ENCODE measurements around the gene VGLL1. TPM values are rescaled to one million over a fixed set of nuclear protein-coding genes. Genes with fewer than 3 reads are reported as not detected.

The VGLL1 gene, protein sequence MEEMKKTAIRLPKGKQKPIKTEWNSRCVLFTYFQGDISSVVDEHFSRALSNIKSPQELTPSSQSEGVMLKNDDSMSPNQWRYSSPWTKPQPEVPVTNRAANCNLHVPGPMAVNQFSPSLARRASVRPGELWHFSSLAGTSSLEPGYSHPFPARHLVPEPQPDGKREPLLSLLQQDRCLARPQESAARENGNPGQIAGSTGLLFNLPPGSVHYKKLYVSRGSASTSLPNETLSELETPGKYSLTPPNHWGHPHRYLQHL
- total RNA-seq = 0.30 and 2.3 TPM in 2 replicates

GRCh38 chrX:136531951-136532350 lies at the start of gene VGLL1:
Gene VGLL1, plus strand, starts transcription at chrX:136532215. Its CDS starts 3,806 bp downstream, at chrX:136536021.

DNA sequence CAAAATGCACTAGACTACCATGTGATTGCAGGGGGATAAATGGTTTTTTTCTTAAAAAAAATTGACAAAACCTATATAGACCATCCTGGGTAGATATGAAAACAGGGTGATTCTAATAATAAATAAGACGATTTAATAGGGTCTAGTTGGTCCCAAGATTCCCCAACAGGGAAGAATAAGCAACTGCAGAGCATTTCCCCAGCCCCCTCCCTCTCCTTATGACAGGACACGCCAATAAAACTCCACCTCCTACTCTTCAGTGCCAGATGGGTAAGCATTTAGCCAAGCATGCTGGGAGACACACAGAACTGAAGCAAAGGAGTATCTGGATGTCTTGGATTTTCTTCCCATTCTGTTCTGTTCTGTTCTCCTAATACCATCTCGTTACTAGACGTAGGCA lies 44.4 kb upstream of the VGLL1 start, which contains the start of gene BRS3:
TSS of gene BRS3 (plus strand) at position 301 of the 400 bp plus-strand sequence. CDS start 168 bp downstream, outside the sequence.

GRCh38 chrX:136497556-136498052 lies 34.4 kb upstream of the VGLL1 start, which contains the start of gene HTATSF1:
Gene HTATSF1, plus strand, starts transcription at chrX:136497592. Its CDS starts 93 bp downstream, at chrX:136497685.

Other genes with a start within 250 kb of the VGLL1 start
- not detected in 2 replicates for gene ADGRG4, start 231.3 kb upstream of the VGLL1 start, total RNA-seq
- not detected in 2 replicates for gene BRS3, start 44.3 kb upstream of the VGLL1 start, total RNA-seq
- gene HTATSF1, start 34.6 kb upstream of the VGLL1 start, total RNA-seq = 19.7 and 40.5 TPM in 2 replicates
- gene CD40LG, start 115.9 kb downstream of the VGLL1 start, total RNA-seq = not detected in 2 replicates
- 0.08 TPM in 2 replicates for gene ARHGEF6, start 248.7 kb downstream of the VGLL1 start, total RNA-seq

Measured in hair follicular keratinocyte (primary cell).